HepG2 (cell line): ENCODE results near the gene ERBB4. TPM values are rescaled to one million over a fixed set of nuclear protein-coding genes. Genes with fewer than 3 reads are reported as not detected.

Source experiments
- ATAC-seq: fragments of 200-7000 bp; cut with Tn5 transposase; 3 replicates; pipeline ENCODE4 v1.9.1; 2020; ENCODE audit warnings: mild to moderate bottlenecking, moderate library complexity
- BruUV-seq: library from RNA; stranded (reverse); fragments of 400-500 nt; replicated peaks from 2 replicates; lab custom pipeline; 2021; lab: Mats Ljungman, UMichigan
- CTCF ChIA-PET: fragments of 300-600 bp; formaldehyde crosslinking; extraction: SDS; loops from one replicate; lab custom pipeline; 2021; ENCODE audit warnings: low total read pairs, inconsistent platforms, low intra/inter-chr PET ratio; lab: Yijun Ruan, JAX
- POLR2A ChIA-PET: fragments of 350-600 bp; sonication (Branson Sonifier 250); formaldehyde crosslinking; loops from one replicate; lab custom pipeline; 2020; ENCODE audit warnings: antibody characterized with exemption, inconsistent platforms; lab: Yijun Ruan, JAX
- DNase-seq: peaks from one replicate; pipeline ENCODE4 v3.0.0-alpha.2; 2015; ENCODE audit warnings: low spot score
- FAIRE-seq: peaks from 3 replicates; lab custom pipeline; 2011; peaks lifted over from hg19 to GRCh38; lab: Jason Lieb, UNC
- H2AFZ ChIP-seq: one replicate; pipeline ENCODE4 v1.6.1; 2011; ENCODE audit warnings: low read length, inconsistent platforms
- H3K27ac ChIP-seq: fragments of 300-600 bp; 3 replicates; pipeline ENCODE4 v1.8.0; 2011; ENCODE audit warnings: mixed run types, mild to moderate bottlenecking, mixed read lengths, low read length, inconsistent platforms; ENCODE audit not compliant: insufficient read depth; ENCODE audit errors: extremely low read length
- H3K27me3 ChIP-seq, 2 experiments: fragments of 200-600 bp in 1 of 2; 2 replicates in 1 of 2; 3 replicates in 1 of 2; pipeline versions ENCODE4 v1.6.0 to v1.8.0; 2011; ENCODE audit warnings: low read length in 2 of 2, mild to moderate bottlenecking in 2 of 2, moderate library complexity in 2 of 2, inconsistent platforms in 1 of 2; ENCODE audit not compliant: insufficient read depth in 2 of 2, control insufficient read depth in 1 of 2
- H3K36me3 ChIP-seq, 2 experiments: fragments of 200-600 bp in 1 of 2; replicated peaks in 1 of 2; 2 replicates in 1 of 2; 3 replicates in 1 of 2; pipeline versions ENCODE4 v1.5.1 to v1.8.0; 2011; ENCODE audit warnings: low read length in 2 of 2, inconsistent platforms in 1 of 2; ENCODE audit not compliant: insufficient read depth in 2 of 2, control insufficient read depth in 1 of 2
- H3K4me1 ChIP-seq: 2 replicates; pipeline ENCODE4 v1.5.1; 2012; ENCODE audit warnings: low read length, inconsistent platforms; ENCODE audit not compliant: insufficient read depth
- H3K4me2 ChIP-seq: 2 replicates; pipeline ENCODE4 v1.6.0; 2011; ENCODE audit warnings: low read depth, low read length, inconsistent platforms
- H3K4me3 ChIP-seq, 3 experiments: fragments of 200-600 bp in 1 of 3; sonication (generic), shearing (Covaris generic) in 1 of 3; replicated peaks in 1 of 3; 2 replicates each; pipeline ENCODE4 v1.5.1; 2011 to 2016; ENCODE audit warnings: low read length in 3 of 3, inconsistent platforms in 2 of 3, low read depth in 2 of 3, mild to moderate bottlenecking in 2 of 3, control low read depth in 1 of 3, mixed read lengths in 1 of 3; ENCODE audit not compliant: insufficient read depth in 1 of 3
- H3K79me2 ChIP-seq: one replicate; pipeline ENCODE4 v1.6.1; 2011; ENCODE audit warnings: low read length, inconsistent platforms; ENCODE audit not compliant: insufficient read depth
- H3K9ac ChIP-seq: 2 replicates; pipeline ENCODE4 v1.6.0; 2011; ENCODE audit warnings: mild to moderate bottlenecking, low read depth, low read length, inconsistent platforms; ENCODE audit not compliant: insufficient read depth
- H3K9me3 ChIP-seq: 2 replicates; pipeline ENCODE4 v1.5.1; 2012; ENCODE audit warnings: mild to moderate bottlenecking, low read length
- H4K20me1 ChIP-seq: 2 replicates; pipeline ENCODE4 v1.6.0; 2011; ENCODE audit warnings: inconsistent platforms, mild to moderate bottlenecking, low read length, moderate library complexity; ENCODE audit not compliant: insufficient read depth
- EP300 ChIP-seq, 3 experiments: sonication (generic) in 1 of 3; formaldehyde crosslinking in 1 of 3; IDR thresholded peaks; 2 replicates each; pipeline versions ENCODE4 v1.5.1 to v1.6.1; 2011 to 2020; ENCODE audit warnings: low read depth in 2 of 3, low read length in 2 of 3, borderline replicate concordance in 1 of 3, improper control_type of control experiment in 1 of 3, mild to moderate bottlenecking in 1 of 3, missing genetic modification reagents in 1 of 3, moderate library complexity in 1 of 3
- HCFC1 ChIP-seq: fragments of 150-350 bp; IDR thresholded peaks from 2 replicates; pipeline ENCODE4 v1.6.1; 2014; ENCODE audit warnings: low read depth, low read length
- MEIS2 ChIP-seq: sonication (generic); formaldehyde crosslinking; IDR thresholded peaks from 2 replicates; pipeline ENCODE4 v1.9.0; 2021; ENCODE audit warnings: mild to moderate bottlenecking, missing genetic modification reagents
- ZNF713 ChIP-seq: sonication (generic); formaldehyde crosslinking; IDR thresholded peaks from 2 replicates; pipeline ENCODE4 v1.4.0; 2020; ENCODE audit warnings: mild to moderate bottlenecking, missing genetic modification reagents
- WGBS: methylation state at CpG from one replicate; pipeline ENCODE4 v1.1.6; 2017; ENCODE audit warnings: low lambda C conversion rate; 5-methylcytosine and 5-hydroxymethylcytosine counted together
- in situ Hi-C: cut with HindIII; loops from 2 replicates; pipeline ENCODE4 v1.10.0; 2017; ENCODE audit warnings: low pct_unique_long_range_greater_than_20kb; ENCODE audit not compliant: extremely low pct_ligation_motif_present
- intact Hi-C: fragments of 100-400 bp; cut with micrococcal nuclease; formaldehyde crosslinking; loops from one replicate; pipeline ENCODE4 v1.10.0; 2022; ENCODE audit not compliant: unreplicated experiment
- polyA plus RNA-seq, 8 experiments: library from polyadenylated mRNA; depleted of rRNA in 3 of 8; stranded (reverse) in 7 of 8; unstranded in 1 of 8; fragments of >200 nt; fragmentation: Illumina TruSeq in 4 of 8; extraction: Trizol in 4 of 8; gene quantifications; 2 replicates each; pipeline versions ENCODE4 v1.2.1 to v1.2.3, GENCODE V29; 2011 to 2016; ENCODE audit warnings: low read depth in 4 of 8, missing spikeins in 1 of 8, mixed read lengths in 1 of 8; ENCODE audit not compliant: insufficient read depth in 1 of 8
- total RNA-seq, 5 experiments: library from RNA; depleted of rRNA; stranded (reverse); fragments of >200 nt; fragmentation: Illumina TruSeq; extraction: Trizol; gene quantifications; 2 replicates each; pipeline ENCODE4 v1.2.3, GENCODE V29; 2016; ENCODE audit warnings: low read depth in 1 of 5
- TF ChIP-seq, protein P1 (sequence below): sonication (generic); formaldehyde crosslinking; IDR thresholded peaks from 2 replicates; pipeline ENCODE4 v1.4.0; 2020; ENCODE audit warnings: mild to moderate bottlenecking, missing genetic modification reagents
- TF ChIP-seq, protein P2 (sequence below): sonication (generic); formaldehyde crosslinking; IDR thresholded peaks from 2 replicates; pipeline ENCODE4 v1.9.0; 2022; ENCODE audit warnings: missing genetic modification reagents, mild to moderate bottlenecking, borderline replicate concordance
- TF ChIP-seq, protein P3 (sequence below): sonication (generic); formaldehyde crosslinking; IDR thresholded peaks from 2 replicates; pipeline ENCODE4 v1.4.0; 2020; ENCODE audit warnings: missing genetic modification reagents, low read depth, mild to moderate bottlenecking, borderline replicate concordance
- TF ChIP-seq, protein P4 (sequence below): sonication (generic); formaldehyde crosslinking; IDR thresholded peaks from 2 replicates; pipeline ENCODE4 v1.5.1; 2020; ENCODE audit warnings: mild to moderate bottlenecking, moderate library complexity, missing genetic modification reagents

Gene ERBB4
- total and polyA plus RNA-seq, 2 of the 13 experiments (the other 11 are each of a cell fraction or from before 2014, with no cell fraction given): not detected

DNA sequence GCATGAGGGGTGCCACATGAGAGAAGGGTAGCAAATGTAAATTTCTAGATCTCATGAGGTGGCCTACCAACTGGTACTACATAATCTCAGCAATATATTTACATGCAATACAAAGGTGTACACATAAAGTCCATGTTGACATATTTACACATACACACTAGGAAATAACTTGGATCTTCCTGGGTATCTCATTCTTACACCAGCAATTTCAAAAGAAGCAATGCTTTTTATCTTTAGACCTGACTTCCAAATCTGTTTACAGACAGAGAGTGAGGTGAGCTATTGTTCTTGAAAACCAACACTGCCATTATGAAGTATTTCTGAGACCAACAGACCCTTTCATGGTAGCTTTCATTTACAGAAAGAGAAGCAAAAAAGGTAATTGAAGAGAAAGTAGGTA, 184.2 kb downstream of the ERBB4 start (continued):
- TF ChIP-seq, protein P1, sequence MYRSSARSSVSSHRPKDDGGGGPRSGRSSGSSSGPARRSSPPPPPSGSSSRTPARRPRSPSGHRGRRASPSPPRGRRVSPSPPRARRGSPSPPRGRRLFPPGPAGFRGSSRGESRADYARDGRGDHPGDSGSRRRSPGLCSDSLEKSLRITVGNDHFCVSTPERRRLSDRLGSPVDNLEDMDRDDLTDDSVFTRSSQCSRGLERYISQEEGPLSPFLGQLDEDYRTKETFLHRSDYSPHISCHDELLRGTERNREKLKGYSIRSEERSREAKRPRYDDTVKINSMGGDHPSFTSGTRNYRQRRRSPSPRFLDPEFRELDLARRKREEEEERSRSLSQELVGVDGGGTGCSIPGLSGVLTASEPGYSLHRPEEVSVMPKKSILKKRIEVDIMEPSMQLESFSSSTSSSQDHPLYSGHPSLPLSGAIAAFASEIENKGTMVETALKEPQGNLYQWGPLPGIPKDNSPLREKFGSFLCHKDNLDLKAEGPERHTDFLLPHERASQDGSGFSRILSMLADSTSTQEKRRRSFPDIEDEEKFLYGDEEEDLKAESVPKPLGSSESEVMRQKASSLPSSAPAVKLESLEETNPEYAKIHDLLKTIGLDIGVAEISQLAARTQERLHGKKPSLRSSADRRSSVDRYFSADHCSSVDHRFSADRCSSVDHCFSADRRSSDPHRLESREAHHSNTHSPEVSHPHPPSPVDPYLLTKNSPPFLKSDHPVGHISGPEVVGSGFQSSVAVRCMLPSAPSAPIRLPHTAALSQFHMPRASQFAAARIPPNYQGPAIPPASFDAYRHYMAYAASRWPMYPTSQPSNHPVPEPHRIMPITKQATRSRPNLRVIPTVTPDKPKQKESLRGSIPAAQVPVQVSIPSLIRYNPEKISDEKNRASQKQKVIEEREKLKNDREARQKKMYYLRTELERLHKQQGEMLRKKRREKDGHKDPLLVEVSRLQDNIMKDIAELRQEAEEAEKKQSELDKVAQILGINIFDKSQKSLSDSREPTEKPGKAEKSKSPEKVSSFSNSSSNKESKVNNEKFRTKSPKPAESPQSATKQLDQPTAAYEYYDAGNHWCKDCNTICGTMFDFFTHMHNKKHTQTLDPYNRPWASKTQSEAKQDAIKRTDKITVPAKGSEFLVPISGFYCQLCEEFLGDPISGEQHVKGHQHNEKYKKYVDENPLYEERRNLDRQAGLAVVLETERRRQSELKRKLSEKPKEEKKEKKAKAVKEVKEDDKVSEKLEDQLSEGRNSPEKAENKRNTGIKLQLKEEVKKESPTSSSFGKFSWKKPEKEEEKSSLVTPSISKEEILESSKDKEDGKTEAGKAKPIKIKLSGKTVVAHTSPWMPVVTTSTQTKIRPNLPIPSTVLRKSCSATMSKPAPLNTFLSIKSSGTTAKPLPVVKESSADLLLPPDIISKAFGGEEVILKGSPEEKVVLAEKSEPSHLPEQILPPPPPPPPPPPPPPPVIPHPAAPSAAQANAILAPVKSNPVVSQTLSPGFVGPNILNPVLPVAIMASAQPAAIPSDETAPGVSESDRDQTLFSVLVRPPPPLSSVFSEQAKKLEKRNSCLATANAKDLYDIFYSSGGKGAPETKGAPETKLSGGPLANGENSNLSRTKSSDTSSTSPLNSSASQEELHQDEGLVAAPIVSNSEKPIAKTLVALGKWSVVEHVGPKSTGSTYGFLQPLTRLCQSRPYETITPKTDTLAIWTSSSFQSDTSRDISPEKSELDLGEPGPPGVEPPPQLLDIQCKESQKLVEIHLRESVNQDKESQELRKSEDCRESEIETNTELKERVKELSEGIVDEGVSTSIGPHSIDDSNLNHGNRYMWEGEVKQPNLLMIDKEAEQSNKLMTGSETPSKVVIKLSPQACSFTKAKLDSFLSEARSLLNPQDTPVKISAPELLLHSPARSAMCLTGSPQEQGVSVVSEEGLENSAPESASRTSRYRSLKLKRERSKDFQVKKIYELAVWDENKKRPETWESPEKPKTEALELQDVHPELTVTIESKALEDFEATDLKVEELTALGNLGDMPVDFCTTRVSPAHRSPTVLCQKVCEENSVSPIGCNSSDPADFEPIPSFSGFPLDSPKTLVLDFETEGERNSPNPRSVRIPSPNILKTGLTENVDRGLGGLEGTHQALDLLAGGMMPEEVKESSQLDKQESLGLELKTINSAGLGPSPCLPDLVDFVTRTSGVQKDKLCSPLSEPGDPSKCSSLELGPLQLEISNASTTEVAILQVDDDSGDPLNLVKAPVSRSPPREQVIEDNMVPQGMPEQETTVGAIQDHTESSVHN: no peak

DNA sequence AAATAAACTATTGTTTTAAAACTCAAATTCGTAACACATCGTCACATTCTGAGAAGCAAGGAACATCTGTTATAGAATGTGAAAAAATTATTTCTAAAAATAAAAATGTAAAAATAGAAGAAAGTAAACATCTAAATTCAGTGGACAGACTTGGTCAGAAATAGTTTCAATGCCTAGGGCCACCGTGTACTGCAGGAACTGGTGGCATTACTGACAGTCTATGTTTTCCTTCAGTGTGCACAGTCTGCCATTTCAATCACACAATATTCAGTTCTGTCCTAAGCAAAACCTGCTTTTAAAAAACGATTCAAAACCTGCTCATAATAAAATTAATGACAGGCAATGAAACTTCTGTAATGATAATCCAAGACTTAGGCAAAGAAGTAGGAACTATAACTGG, 190.1 kb downstream of the ERBB4 start:
- H3K4me2 ChIP-seq: no peak overlapping the region
- no peaks in the 10 kb centered on the region for H4K20me1 ChIP-seq
- H2AFZ ChIP-seq: no peak overlapping the region
- no peak overlapping the region for H3K27ac ChIP-seq
- H3K9ac ChIP-seq: no peak overlapping the region
- H3K79me2 ChIP-seq: no peaks in the 10 kb centered on the region
- WGBS: 16% methylated on average over 4 of the region's 4 CpGs
- no peaks in the 10 kb centered on the region for H3K27me3 ChIP-seq
- 0 out of 2 replicates have a peak, but pooled peaks cover under 1% of the 10 kb centered on the region for H3K4me1 ChIP-seq
- H3K4me3 ChIP-seq: no peak overlapping the region
- ChIA-PET POLR2A (no interaction called here), CTCF (no interaction called here)
- no peaks in the 10 kb centered on the region for H3K36me3 ChIP-seq
- BruUV-seq: no TSS peak
- ATAC-seq (no peak), FAIRE-seq (no peak), DNase-seq (no peak)
- H3K9me3 ChIP-seq: no peaks in the 10 kb centered on the region
- in situ Hi-C loops (no loop called here), intact Hi-C loops (no loop called here)
- TF ChIP-seq, protein P2, sequence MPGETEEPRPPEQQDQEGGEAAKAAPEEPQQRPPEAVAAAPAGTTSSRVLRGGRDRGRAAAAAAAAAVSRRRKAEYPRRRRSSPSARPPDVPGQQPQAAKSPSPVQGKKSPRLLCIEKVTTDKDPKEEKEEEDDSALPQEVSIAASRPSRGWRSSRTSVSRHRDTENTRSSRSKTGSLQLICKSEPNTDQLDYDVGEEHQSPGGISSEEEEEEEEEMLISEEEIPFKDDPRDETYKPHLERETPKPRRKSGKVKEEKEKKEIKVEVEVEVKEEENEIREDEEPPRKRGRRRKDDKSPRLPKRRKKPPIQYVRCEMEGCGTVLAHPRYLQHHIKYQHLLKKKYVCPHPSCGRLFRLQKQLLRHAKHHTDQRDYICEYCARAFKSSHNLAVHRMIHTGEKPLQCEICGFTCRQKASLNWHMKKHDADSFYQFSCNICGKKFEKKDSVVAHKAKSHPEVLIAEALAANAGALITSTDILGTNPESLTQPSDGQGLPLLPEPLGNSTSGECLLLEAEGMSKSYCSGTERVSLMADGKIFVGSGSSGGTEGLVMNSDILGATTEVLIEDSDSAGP: no peak
- TF ChIP-seq ZNF713 (CRISPR knock-in tag) (no peak), MEIS2 (CRISPR knock-in tag) (no peak), EP300 (IDR thresholded peaks at IDR 0.05; ENCODE audit: low read depth in 2 of 2, low read length in 2 of 2) (no peak), EP300 (CRISPR knock-in tag; IDR thresholded peaks at IDR 0.05; ENCODE audit: borderline replicate concordance) (no peak), HCFC1 (no peak)
- TF ChIP-seq, protein P3, sequence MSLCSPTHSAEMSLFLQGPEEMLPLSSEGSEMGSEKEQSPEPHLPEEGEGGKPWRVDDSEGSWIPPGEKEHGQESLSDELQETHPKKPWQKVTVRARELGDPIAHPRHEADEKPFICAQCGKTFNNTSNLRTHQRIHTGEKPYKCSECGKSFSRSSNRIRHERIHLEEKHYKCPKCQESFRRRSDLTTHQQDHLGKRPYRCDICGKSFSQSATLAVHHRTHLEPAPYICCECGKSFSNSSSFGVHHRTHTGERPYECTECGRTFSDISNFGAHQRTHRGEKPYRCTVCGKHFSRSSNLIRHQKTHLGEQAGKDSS (CRISPR knock-in tag): no peak
- TF ChIP-seq, protein P4, sequence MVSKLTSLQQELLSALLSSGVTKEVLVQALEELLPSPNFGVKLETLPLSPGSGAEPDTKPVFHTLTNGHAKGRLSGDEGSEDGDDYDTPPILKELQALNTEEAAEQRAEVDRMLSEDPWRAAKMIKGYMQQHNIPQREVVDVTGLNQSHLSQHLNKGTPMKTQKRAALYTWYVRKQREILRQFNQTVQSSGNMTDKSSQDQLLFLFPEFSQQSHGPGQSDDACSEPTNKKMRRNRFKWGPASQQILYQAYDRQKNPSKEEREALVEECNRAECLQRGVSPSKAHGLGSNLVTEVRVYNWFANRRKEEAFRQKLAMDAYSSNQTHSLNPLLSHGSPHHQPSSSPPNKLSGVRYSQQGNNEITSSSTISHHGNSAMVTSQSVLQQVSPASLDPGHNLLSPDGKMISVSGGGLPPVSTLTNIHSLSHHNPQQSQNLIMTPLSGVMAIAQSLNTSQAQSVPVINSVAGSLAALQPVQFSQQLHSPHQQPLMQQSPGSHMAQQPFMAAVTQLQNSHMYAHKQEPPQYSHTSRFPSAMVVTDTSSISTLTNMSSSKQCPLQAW (CRISPR knock-in tag): no peak
